K562 (cell line): ENCODE results near the gene KIF7.

Source experiments
- CTCF ChIP-seq, 3 experiments: IDR thresholded peaks in 2 of 3; conservative IDR thresholded peaks in 1 of 3; 2 replicates each; pipeline ENCODE4 v1.5.1; 2011 to 2012; ENCODE audit warnings: low read length in 3 of 3, mild to moderate bottlenecking in 3 of 3, control low read depth in 2 of 3, improper control_type of control experiment in 1 of 3, inconsistent platforms in 1 of 3, low read depth in 1 of 3, mixed read lengths in 1 of 3, moderate library complexity in 1 of 3; ENCODE audit not compliant: insufficient read depth in 2 of 3
- EZH2 ChIP-seq: IDR thresholded peaks from 2 replicates; pipeline ENCODE4 v1.6.1; 2012; ENCODE audit warnings: low read depth, mild to moderate bottlenecking, inconsistent platforms, low read length, borderline replicate concordance
- RNF2 ChIP-seq: sonication (generic); IDR thresholded peaks from 2 replicates; pipeline ENCODE4 v1.6.1; 2016
- USF1 ChIP-seq: sonication (generic); formaldehyde crosslinking; IDR thresholded peaks from 2 replicates; pipeline ENCODE4 v1.9.0; 2022; ENCODE audit warnings: mild to moderate bottlenecking, missing genetic modification reagents
- ZNF3 ChIP-seq: fragments of 250-450 bp; sonication (Bioruptor Pico); IDR thresholded peaks from 2 replicates; pipeline ENCODE4 v1.5.0; 2021; ENCODE audit warnings: mild to moderate bottlenecking, moderate library complexity
- ZNF512 ChIP-seq: IDR thresholded peaks from 2 replicates; pipeline ENCODE4 v1.6.1; 2016; ENCODE audit warnings: missing genetic modification characterization, missing compliant biosample characterization
- ZNF76 ChIP-seq: fragments of 250-450 bp; sonication (Bioruptor Pico); IDR thresholded peaks from 2 replicates; pipeline ENCODE4 v1.4.0; 2020; ENCODE audit warnings: mild to moderate bottlenecking, moderate library complexity, borderline replicate concordance

- no peak for TF ChIP-seq ZNF3
- TF ChIP-seq ZNF76 (CRISPR knock-in tag): no peak
- no peak for TF ChIP-seq ZNF512
- TF ChIP-seq CTCF (IDR thresholded peaks at IDR 0.05 in 2 of 3, conservative IDR thresholded peaks at IDR 0.05 in 1 of 3; ENCODE audit: insufficient read depth in 2 of 3, low read depth in 1 of 3, low read length in 3 of 3): no peak
- TF ChIP-seq USF1 (CRISPR knock-in tag): no peak
- no peak for TF ChIP-seq EZH2
- TF ChIP-seq RNF2: no peak
Observed at GRCh38 chr15:89686522-89686921, 31.3 kb upstream of the KIF7 start.
